H1 (cell line): Measurements from ENCODE around the gene FIP1L1. TPM values are rescaled to one million over a fixed set of nuclear protein-coding genes. Genes with fewer than 3 reads are reported as not detected.

ENCODE experiments used
- ASH2L ChIP-seq: fragments of 200-600, 300-600 bp; sonication (generic); IDR thresholded peaks from one replicate; pipeline ENCODE4 v1.7.1; 2017; ENCODE audit warnings: low read length
- CREB1 ChIP-seq: IDR thresholded peaks from 2 replicates; pipeline ENCODE4 v1.6.1; 2012; ENCODE audit warnings: inconsistent platforms
- RNF2 ChIP-seq: fragments of 200-900, 300-1000 bp; sonication (generic); IDR thresholded peaks from 2 replicates; pipeline ENCODE4 v1.7.1; 2016; ENCODE audit warnings: borderline replicate concordance, low read depth, mild to moderate bottlenecking, antibody characterized with exemption, low read length; ENCODE audit not compliant: poor library complexity, severe bottlenecking; ENCODE audit errors: missing control alignments
- SIN3A ChIP-seq, 2 experiments: IDR thresholded peaks in 1 of 2; conservative IDR thresholded peaks in 1 of 2; 2 replicates each; pipeline ENCODE4 v1.6.1; 2011 to 2012; ENCODE audit warnings: low read length in 2 of 2, improper control_type of control experiment in 1 of 2, low read depth in 1 of 2, mild to moderate bottlenecking in 1 of 2
- TCF12 ChIP-seq: IDR thresholded peaks from 2 replicates; pipeline ENCODE4 v1.6.1; 2011; ENCODE audit warnings: low read depth, mild to moderate bottlenecking, low read length
- polyA plus RNA-seq, 7 experiments: library from polyadenylated mRNA; depleted of rRNA in 3 of 7; stranded (reverse) in 5 of 7; unstranded in 2 of 7; fragments of >200 nt in 5 of 7; fragments of 200-250 nt in 2 of 7; gene quantifications; 1 replicate in 5 of 7; 2 replicates in 1 of 7; 4 replicates in 1 of 7; pipeline versions ENCODE4 v1.2.1 to v1.2.3, GENCODE V29; 2011 to 2013; ENCODE audit warnings: missing spikeins in 2 of 7, mixed read lengths in 2 of 7
- total RNA-seq: library from RNA; stranded (reverse); fragmentation: NEBNext Ultra II Directional; extraction: Animal tissue kit (Norgen Biotek cat#: 25700); gene quantifications from 2 replicates; pipeline ENCODE4 v1.2.1, GENCODE V29; 2021
- TF ChIP-seq, protein P1 (sequence below): IDR thresholded peaks from 2 replicates; pipeline ENCODE4 v1.6.1; 2011; ENCODE audit warnings: low read depth, mild to moderate bottlenecking, low read length; ENCODE audit not compliant: insufficient read depth

The FIP1L1 gene
- total and polyA plus RNA-seq, 2 of the 8 experiments (the other 6 are each of a cell fraction or from before 2014, with no cell fraction given) = 19.5 to 53.7 TPM

- TF ChIP-seq, protein P1, sequence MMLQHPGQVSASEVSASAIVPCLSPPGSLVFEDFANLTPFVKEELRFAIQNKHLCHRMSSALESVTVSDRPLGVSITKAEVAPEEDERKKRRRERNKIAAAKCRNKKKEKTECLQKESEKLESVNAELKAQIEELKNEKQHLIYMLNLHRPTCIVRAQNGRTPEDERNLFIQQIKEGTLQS = no peak
- TF ChIP-seq TCF12 (no peak), CREB1 (no peak), ASH2L (no peak), SIN3A (conservative IDR thresholded peaks at IDR 0.05 in 1 of 2, IDR thresholded peaks at IDR 0.05 in 1 of 2; ENCODE audit: low read depth in 1 of 2, low read length in 2 of 2) (no peak), RNF2 (no peak)
Observed at GRCh38 chr4:53441564-53441963, 64.1 kb downstream of the FIP1L1 start (continued).
